GDM1 (cell line): ENCODE measurements around the gene VEGFA.
"Not testable (repeated sequence)": the region's sequence is repeated elsewhere in the genome, so short reads cannot be mapped to it uniquely, and the experiment has no call there.

ENCODE experiments used
- DNase-seq: peaks from one replicate; lab custom pipeline; 2025; lab: John Stamatoyannopoulos, UW

The VEGFA gene

GRCh38 chr6:43803783-43804549 lies 34.0 kb downstream of the VEGFA start:
- no peak for DNase-seq

GRCh38 chr6:43804550-43805223 lies 34.7 kb downstream of the VEGFA start:
- no peak for DNase-seq

GRCh38 chr6:43805699-43806042 lies 35.7 kb downstream of the VEGFA start:
- no peak for DNase-seq

- no peak for DNase-seq
Observed at GRCh38 chr6:43806043-43806757, 36.2 kb downstream of the VEGFA start.

- no peak for DNase-seq
Observed at GRCh38 chr6:43806758-43807227, 36.8 kb downstream of the VEGFA start.

- peak; percentile 68 for DNase-seq
Observed at GRCh38 chr6:43807228-43808061, 37.4 kb downstream of the VEGFA start.

- no peak for DNase-seq
Observed at GRCh38 chr6:43808412-43808811, 38.4 kb downstream of the VEGFA start.

GRCh38 chr6:43809417-43810305 lies 39.6 kb downstream of the VEGFA start:
- no peak for DNase-seq

GRCh38 chr6:43810965-43811732 lies 41.1 kb downstream of the VEGFA start:
- no peak for DNase-seq

- DNase-seq = no peak
Observed at GRCh38 chr6:43811733-43812099, 41.7 kb downstream of the VEGFA start.

- peak; percentile 51 for DNase-seq
Observed at GRCh38 chr6:43812850-43813578, 43.0 kb downstream of the VEGFA start.

- DNase-seq = no peak
Observed at GRCh38 chr6:43814111-43814510, 44.1 kb downstream of the VEGFA start.

GRCh38 chr6:43814865-43815264 lies 44.9 kb downstream of the VEGFA start:
- no peak for DNase-seq

- DNase-seq = peak; percentile 10
Observed at GRCh38 chr6:43817192-43817591, 47.2 kb downstream of the VEGFA start.

- not testable (repeated sequence) for DNase-seq
Observed at GRCh38 chr6:43818973-43819372, 49.0 kb downstream of the VEGFA start.

GRCh38 chr6:43819958-43820357 lies 49.9 kb downstream of the VEGFA start:
- DNase-seq = no peak

- DNase-seq = no peak
Observed at GRCh38 chr6:43820486-43820885, 50.5 kb downstream of the VEGFA start.

- DNase-seq = no peak
Observed at GRCh38 chr6:43821101-43821886, 51.3 kb downstream of the VEGFA start.

- no peak for DNase-seq
Observed at GRCh38 chr6:43823390-43823789, 53.4 kb downstream of the VEGFA start.
